ENCODE results near the gene SAV1.

SAV1 gene

DNA sequence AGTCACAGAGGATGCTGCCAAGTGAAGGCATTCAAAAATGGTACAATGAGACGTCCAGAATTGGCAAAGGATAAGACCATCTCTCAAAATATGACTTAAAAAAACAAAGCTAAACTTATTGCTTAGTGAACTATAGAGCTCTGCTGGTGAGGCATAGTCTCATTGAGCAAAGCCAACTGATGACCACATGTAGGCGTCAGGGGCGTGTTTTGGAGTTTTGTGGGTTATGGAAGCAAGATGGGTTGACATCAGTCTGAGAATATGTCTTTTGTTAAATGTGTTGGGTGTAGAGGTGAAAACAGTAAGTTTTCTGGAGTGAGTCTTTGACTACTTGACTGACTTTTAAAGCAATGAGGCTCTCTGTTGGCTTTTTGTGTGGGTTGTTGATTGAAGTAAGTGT lies 60.9 kb downstream of the SAV1 start:
- DNase-seq (ENCODE audit: low spot score): no peak

- no peak for DNase-seq (ENCODE audit: low spot score)
Observed at GRCh38 chr14:50606468-50606867, 61.6 kb downstream of the SAV1 start.

GRCh38 chr14:50605766-50606165 lies 62.3 kb downstream of the SAV1 start:
- no peak for DNase-seq (ENCODE audit: low spot score)

DNA sequence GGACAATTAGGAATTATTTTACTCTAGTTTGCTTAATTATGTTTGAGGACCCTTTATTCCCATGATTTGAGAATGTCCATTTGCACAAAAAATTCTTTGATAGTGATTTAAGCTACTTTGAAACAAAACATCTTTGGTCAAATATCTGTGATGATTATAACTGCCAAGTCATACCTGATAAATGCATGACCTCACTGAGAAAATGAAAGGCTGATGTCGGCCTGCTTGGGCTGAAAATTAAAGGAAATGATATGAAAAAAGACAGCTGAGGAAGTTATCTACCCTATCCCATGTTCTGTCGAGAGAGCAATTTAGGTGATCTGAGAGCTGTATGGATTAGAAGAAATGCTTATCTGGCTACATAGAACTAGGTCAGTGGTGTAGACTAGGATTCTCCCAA lies 64.5 kb downstream of the SAV1 start:
- DNase-seq (ENCODE audit: low spot score): no peak

- no peak for DNase-seq (ENCODE audit: low spot score)
Observed at GRCh38 chr14:50602035-50602434, 66.1 kb downstream of the SAV1 start.

DNA sequence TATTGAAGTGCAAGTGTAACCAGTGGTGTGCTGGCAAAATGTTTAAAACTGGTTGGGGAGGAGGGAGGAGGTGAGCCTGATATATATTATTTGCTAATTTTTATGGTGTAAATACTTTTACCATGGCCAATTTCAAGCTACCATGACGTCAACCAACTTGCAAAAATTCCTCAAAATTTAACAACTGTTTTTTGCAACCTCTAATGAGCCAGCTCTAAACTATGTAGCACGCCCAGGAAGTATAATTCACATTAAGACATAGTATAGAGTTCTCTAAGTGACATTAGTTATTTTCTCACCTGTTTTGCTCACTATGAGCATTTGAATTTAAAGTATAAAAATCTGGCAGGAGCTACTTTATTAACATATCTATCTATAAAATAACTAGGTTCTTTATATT lies 66.7 kb downstream of the SAV1 start:
- no peak for DNase-seq (ENCODE audit: low spot score)

DNA sequence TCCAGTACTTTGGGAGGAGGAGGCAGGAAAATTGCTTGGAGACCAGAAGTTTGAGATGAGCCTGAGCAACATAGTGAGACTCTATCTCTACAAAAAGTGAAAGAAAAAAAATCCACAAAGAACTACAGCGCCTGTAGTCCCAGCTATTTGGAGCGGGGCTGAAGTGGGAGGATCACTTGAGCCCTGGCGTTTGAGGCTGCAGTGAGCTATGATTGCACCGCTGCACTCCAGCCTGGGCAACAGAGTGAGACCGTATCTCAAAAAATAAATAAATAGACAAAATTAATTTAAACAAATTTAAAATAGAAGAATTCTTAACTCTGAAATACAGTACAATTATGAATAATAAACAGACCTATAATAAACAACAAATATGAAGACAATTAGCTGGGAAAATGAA lies 67.3 kb downstream of the SAV1 start:
- DNase-seq (ENCODE audit: low spot score): no peak

DNA sequence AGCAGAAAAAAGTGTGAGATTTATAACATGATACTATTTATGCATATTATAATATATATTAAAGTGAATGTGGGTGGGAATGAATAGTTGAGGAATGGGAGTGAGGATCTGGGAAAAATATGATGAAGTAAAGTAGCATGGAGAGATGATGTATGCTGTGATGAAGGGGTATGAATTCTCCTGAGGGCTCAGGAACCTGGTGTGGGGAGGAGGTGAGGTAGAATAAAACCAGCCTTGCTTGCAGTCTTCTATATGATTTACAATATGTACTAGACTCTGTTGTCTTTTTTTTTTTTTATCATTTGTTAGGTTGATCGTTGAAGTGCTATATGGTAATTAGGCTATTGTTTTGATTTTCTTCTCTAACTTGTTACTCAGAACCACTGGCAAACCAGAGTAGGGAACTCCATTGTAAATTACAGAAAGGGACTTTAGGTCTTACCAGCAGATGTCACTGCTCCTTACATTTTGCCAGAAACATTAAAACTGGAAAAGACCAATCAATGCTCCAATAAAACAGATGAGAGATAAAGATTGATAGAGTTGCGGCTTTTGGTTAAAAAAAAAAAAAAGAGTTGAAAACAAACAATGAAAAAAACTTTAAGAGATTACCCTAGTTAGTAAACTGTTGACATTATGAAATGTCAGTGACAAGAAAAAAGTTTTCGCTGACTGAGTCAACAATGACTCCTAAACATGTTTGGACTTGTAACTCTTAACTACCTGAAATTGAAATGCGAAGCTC lies 68.2 kb downstream of the SAV1 start:
- no peak for DNase-seq (ENCODE audit: low spot score)

DNA sequence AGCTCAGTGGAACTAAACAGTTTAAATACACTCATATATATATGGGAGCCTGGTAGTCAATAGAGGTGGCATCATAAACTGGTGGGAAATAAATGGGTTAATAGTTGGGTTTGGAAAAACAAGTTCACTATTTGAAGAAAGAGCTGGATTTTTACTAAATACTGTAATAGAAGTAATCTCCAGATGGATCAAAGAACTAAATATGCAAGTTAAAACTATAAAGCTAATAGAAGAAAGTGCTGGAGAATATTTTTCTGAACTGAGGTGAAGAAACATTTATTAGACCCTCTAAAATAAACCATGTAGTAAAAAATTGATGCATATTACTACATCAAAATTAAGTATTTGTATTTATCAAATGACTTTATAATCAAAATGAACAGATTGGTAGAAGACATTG lies 69.3 kb downstream of the SAV1 start:
- DNase-seq (ENCODE audit: low spot score): no peak

DNA sequence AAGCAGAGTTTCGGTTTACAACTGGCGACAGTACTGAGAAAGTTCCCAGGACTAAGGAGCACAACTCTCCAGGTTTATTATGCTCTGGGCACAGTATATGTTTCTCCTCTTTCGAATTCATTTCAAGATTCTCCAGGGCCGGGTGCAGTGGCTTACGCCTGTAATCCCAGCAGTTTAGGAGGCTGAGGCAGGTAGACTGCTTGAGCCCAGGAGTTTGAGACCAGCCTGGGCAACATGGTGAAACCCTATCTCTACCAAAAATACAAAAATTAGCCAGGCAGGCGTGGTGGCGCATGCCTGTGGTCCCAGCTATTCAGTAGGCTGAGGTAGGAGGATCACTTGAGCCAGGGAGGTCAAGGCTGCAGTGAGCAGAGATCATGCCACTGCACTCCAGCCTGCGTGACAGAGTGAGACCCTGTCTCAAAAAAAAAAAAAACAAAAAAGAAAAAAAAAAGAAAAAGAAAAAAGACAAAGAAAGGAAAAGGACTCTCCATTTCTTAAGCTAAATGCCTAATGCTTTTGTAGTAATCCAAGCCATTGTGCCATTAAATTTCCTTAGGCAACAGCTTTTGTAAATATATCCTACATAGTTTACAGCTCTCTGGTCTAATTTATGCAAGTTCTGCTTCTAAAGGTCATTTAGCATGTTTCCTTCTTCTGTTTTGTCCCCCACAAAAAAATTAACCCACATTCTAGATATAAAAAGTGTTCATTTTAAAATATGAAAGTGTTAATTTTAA lies 73.4 kb downstream of the SAV1 start:
- no peak for DNase-seq (ENCODE audit: low spot score)

DNA sequence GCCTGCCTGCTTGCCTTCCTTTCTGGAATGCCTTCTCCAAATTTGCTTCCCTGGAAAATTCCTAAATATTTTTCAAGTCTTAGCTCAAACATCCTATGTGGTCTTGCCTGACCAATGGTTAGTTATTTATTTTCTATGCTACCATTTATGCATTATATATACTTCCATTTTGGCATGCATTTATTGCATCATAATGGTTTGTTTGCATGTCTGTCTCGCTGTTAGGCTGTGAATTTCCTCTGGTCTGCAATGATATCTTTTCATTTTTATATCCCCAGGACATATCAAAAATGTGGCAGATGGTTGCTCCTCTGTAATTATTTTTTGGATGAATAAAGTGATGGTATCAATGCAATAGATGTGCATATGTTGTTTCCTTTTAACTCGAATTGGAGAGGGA lies 77.6 kb downstream of the SAV1 start:
- DNase-seq (ENCODE audit: low spot score): no peak

Data from ecto neural progenitor cell (in vitro differentiated cells).